HUES48 (cell line): ENCODE data around the gene UBR3.

ENCODE experiments used
- H3K27ac ChIP-seq: one replicate; pipeline ENCODE4 v1.7.0; 2013; ENCODE audit warnings: low read depth, low read length, inconsistent platforms
- H3K27me3 ChIP-seq: 2 replicates; pipeline ENCODE4 v1.6.1; 2013; ENCODE audit warnings: mild to moderate bottlenecking, low read length; ENCODE audit not compliant: control insufficient read depth, insufficient read depth
- H3K36me3 ChIP-seq: 2 replicates; pipeline ENCODE4 v1.6.1; 2013; ENCODE audit warnings: low read length; ENCODE audit not compliant: control insufficient read depth, insufficient read depth
- H3K4me1 ChIP-seq: 2 replicates; pipeline ENCODE4 v1.6.1; 2013; ENCODE audit warnings: mild to moderate bottlenecking, low read length; ENCODE audit not compliant: control insufficient read depth, insufficient read depth
- H3K4me3 ChIP-seq: 2 replicates; pipeline ENCODE4 v1.5.1; 2013; ENCODE audit warnings: mild to moderate bottlenecking, low read depth, low read length
- H3K9ac ChIP-seq: 2 replicates; pipeline ENCODE4 v1.6.1; 2013; ENCODE audit warnings: mild to moderate bottlenecking, low read depth, low read length, moderate library complexity
- H3K9me3 ChIP-seq: 2 replicates; pipeline ENCODE4 v1.6.1; 2013; ENCODE audit warnings: low read length; ENCODE audit not compliant: control insufficient read depth, insufficient read depth

Gene UBR3, protein sequence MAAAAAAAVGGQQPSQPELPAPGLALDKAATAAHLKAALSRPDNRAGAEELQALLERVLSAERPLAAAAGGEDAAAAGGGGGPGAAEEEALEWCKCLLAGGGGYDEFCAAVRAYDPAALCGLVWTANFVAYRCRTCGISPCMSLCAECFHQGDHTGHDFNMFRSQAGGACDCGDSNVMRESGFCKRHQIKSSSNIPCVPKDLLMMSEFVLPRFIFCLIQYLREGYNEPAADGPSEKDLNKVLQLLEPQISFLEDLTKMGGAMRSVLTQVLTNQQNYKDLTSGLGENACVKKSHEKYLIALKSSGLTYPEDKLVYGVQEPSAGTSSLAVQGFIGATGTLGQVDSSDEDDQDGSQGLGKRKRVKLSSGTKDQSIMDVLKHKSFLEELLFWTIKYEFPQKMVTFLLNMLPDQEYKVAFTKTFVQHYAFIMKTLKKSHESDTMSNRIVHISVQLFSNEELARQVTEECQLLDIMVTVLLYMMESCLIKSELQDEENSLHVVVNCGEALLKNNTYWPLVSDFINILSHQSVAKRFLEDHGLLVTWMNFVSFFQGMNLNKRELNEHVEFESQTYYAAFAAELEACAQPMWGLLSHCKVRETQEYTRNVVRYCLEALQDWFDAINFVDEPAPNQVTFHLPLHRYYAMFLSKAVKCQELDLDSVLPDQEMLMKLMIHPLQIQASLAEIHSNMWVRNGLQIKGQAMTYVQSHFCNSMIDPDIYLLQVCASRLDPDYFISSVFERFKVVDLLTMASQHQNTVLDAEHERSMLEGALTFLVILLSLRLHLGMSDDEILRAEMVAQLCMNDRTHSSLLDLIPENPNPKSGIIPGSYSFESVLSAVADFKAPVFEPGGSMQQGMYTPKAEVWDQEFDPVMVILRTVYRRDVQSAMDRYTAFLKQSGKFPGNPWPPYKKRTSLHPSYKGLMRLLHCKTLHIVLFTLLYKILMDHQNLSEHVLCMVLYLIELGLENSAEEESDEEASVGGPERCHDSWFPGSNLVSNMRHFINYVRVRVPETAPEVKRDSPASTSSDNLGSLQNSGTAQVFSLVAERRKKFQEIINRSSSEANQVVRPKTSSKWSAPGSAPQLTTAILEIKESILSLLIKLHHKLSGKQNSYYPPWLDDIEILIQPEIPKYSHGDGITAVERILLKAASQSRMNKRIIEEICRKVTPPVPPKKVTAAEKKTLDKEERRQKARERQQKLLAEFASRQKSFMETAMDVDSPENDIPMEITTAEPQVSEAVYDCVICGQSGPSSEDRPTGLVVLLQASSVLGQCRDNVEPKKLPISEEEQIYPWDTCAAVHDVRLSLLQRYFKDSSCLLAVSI (N-terminal part only)

DNA sequence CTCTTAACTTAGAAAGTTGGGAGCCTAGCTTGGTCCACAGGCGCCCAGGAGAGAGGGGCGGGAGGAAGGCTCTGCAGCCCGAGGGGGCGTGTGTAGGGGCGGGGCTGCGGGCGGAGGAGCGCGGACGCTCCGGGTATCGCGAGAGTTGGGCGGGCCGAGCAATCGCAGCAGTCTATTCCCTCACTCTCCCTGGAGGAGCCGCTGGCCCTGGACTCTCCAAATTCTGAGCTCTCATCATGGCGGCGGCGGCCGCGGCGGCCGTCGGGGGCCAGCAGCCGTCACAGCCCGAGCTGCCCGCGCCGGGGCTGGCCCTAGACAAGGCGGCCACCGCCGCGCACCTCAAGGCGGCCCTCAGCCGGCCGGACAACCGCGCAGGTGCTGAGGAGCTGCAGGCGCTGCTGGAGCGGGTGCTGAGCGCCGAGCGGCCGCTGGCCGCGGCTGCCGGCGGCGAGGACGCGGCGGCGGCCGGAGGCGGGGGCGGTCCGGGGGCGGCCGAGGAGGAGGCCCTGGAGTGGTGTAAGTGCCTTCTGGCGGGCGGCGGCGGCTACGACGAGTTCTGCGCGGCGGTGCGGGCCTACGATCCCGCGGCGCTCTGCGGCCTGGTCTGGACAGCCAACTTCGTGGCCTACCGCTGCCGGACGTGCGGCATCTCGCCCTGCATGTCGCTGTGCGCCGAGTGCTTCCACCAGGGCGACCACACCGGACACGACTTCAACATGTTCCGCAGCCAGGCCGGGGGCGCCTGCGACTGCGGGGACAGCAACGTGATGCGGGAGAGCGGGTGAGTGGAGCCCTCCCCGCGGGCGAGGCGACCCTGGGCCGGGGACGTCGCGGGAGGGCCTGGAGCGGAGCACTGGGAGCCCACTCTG lies at the start of gene UBR3:
TSS of gene UBR3 (plus strand) at position 183 of the 869 bp plus-strand sequence. CDS start at position 237, 54 bp downstream.
- H3K9ac ChIP-seq, result peak within 1 kb of the TSS; percentile 76; the same call in 1 of the 2 replicates
- H3K4me3 ChIP-seq, result peak within 1 kb of the TSS; percentile 88
- H3K27ac ChIP-seq, result peak within 1 kb of the TSS; percentile 82
- H3K36me3 ChIP-seq, result 0 out of 2 replicates have a peak, but pooled peaks cover 2% of the 10 kb centered on the region
- no peaks in the 10 kb centered on the region for H3K9me3 ChIP-seq
- H3K4me1 ChIP-seq, result peaks cover 11% of the 10 kb centered on the region
- H3K27me3 ChIP-seq, result peaks cover 2% of the 10 kb centered on the region; the same call in 1 of the 2 replicates

DNA sequence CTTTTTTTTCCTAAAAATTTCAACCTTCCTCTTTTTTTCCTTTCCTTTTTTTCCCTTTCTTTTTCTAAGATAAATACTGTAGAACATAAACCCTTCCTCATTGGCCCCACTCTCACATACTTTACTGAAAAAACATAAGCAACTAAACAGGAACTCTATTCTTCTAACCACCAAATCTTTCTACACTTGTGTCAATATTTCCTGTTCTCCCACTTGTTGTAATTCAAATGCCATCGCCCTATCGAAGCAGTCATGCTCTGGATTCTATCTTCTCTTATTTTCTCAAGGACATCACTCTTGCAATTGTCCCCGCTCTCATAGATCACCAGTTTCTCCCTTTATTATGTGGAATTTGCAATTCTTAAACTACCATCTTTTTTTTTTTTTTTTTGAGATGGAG lies 48.8 kb upstream of the UBR3 start:
- Histone ChIP-seq H3K4me1 (no peaks in the 10 kb centered on the region), H3K4me3 (no peak overlapping the region), H3K9me3 (no peaks in the 10 kb centered on the region), H3K9ac (no peak overlapping the region), H3K27ac (no peak overlapping the region), H3K36me3 (no peaks in the 10 kb centered on the region), H3K27me3 (no peaks in the 10 kb centered on the region)

DNA sequence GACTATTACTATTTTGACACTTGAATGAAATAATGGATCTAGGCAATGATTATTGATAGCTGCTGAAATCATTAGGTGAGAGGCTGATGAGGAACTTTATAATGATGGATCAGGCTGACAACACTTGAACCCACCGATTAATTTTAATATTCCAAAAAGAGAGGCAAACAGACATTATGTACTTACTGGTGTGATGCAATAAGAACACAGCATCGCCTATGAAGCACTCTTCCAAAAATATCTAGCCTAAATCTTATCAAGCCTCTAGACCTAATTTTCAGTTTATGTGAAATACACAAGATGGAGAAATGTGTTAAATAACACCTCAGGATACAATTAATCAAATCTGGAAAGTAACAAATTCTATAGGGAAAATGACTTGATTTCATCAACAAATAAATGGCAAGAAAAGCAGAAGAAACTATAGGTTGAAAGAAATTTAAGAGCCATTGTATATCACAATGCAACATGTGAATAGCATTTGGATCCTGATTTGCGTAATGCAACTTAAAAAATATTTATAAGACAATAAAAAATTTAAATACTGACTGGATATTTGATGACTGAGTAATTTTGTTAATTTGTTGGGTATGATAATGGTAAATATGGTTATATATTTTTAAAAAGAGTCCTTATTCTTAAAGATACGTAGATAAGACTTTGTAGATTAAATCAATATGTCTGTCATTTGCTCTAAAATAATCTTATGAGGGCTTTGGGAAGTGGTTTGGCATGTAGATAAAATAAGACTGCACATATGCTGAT lies 45.8 kb upstream of the UBR3 start:
- H3K9me3 ChIP-seq, result no peaks in the 10 kb centered on the region
- H3K4me3 ChIP-seq, result no peak overlapping the region
- no peak overlapping the region for H3K9ac ChIP-seq
- no peaks in the 10 kb centered on the region for H3K27me3 ChIP-seq
- H3K36me3 ChIP-seq, result no peaks in the 10 kb centered on the region
- H3K27ac ChIP-seq, result no peak overlapping the region
- H3K4me1 ChIP-seq, result no peaks in the 10 kb centered on the region

DNA sequence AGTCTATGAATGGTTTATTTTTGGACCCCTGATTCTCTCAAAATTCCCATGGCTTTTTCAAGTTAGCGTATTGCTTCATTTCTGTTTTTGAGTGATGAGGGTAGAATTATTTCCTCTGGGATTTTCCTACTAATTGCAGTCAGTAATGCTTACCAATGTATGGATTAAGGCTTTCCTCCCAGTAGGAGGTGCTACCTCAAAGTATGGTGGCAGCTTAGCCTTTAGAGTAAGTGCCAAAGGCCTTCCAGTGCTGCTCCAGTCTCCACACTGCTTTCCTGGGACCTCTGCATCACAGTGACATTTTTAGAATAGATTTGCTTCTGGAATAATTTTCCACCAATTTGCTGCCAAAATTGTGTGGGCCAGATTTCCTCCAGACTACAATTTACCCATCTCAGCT lies 44.7 kb upstream of the UBR3 start:
- no peak overlapping the region for H3K9ac ChIP-seq
- no peak overlapping the region for H3K4me3 ChIP-seq
- H3K36me3 ChIP-seq, result no peaks in the 10 kb centered on the region
- H3K4me1 ChIP-seq, result no peaks in the 10 kb centered on the region
- no peak overlapping the region for H3K27ac ChIP-seq
- H3K27me3 ChIP-seq, result no peaks in the 10 kb centered on the region
- H3K9me3 ChIP-seq, result no peaks in the 10 kb centered on the region

DNA sequence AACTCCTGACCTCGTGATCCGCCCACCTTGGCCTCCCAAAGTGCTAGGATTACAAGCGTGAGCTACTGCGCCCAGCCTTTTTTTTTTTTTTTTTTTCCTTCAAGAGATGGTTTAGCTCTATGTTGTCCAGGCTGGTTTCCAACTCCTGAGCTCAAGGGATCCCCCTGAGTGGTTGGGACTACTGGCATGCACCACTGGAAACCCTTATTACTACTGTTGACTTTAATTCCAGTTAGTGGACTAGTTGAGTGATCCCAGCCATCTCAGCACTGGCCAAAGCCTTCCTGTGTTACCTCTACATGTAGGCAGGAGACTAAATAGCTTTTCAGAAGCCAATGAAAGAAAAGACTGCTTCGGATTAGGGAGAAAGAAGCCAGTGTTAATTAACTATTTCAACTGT lies 36.7 kb upstream of the UBR3 start:
- H3K27me3 ChIP-seq, result no peaks in the 10 kb centered on the region
- no peak overlapping the region for H3K27ac ChIP-seq
- no peaks in the 10 kb centered on the region for H3K9me3 ChIP-seq
- no peaks in the 10 kb centered on the region for H3K36me3 ChIP-seq
- H3K4me1 ChIP-seq, result peaks cover 9% of the 10 kb centered on the region
- no peak overlapping the region for H3K9ac ChIP-seq
- no peak overlapping the region for H3K4me3 ChIP-seq

DNA sequence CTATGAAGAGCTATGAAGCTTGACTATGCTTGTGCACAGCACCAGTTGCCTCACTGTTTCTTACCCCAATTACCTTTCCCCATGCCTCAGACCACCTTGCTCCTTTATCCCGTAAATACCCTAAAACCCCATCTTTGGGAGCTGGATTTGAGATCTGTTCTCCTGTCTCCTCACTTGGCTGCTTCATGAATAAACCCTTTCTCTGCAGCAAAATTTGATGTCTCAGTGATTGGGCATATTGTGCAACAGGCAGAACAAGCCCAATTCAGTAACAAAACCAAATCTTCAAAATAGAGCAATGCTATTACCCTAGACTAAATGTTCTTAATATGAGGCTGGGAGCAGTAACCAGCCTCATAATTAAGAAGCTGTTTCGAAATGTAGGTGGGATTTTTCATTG lies 32.1 kb upstream of the UBR3 start:
- no peaks in the 10 kb centered on the region for H3K36me3 ChIP-seq
- no peak overlapping the region for H3K4me3 ChIP-seq
- H3K9ac ChIP-seq, result no peak overlapping the region
- H3K9me3 ChIP-seq, result no peaks in the 10 kb centered on the region
- peaks cover 3% of the 10 kb centered on the region for H3K4me1 ChIP-seq
- no peak overlapping the region for H3K27ac ChIP-seq
- no peaks in the 10 kb centered on the region for H3K27me3 ChIP-seq

DNA sequence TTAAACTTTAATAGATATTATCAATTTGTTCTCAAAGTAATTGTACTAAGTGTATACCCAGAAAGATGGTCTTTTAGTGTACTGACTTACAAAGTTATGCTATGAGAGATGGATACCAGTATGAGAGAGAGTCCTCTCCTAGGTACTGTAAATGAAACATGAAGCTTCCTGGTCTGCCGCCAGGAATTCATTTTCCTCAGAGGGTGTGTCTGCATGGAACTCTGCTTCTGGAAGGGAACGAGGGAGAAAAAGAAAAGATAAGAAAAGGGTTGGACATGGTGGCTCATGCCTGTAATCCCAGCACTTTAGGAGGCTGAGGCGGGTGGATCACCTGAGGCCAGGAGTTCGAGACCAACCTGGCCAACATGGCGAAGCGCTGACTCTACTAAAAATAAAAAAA lies 30.8 kb upstream of the UBR3 start:
- no peaks in the 10 kb centered on the region for H3K9me3 ChIP-seq
- no peak overlapping the region for H3K27ac ChIP-seq
- peaks cover 11% of the 10 kb centered on the region for H3K36me3 ChIP-seq
- no peaks in the 10 kb centered on the region for H3K27me3 ChIP-seq
- H3K4me1 ChIP-seq, result peaks cover 3% of the 10 kb centered on the region
- no peak overlapping the region for H3K4me3 ChIP-seq
- H3K9ac ChIP-seq, result no peak overlapping the region

DNA sequence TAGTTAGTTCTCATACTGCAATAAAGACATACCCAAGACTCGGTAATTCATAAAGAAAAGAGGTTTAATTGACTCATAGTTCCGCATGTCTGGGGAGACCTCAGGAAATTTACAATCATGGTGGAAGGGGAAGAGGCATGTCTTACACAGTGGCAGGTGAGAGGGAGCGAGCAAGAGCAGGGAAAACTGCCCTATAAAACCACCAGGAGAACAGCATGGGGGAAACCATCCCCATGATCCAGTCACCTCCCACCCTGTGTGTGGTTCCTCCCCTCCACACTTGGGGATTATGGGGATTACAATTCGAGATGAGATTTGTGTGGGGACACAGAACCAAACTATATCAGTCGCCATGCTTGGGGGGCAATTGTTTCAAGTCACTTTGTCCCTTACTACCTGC lies 29.7 kb upstream of the UBR3 start:
- peaks cover 3% of the 10 kb centered on the region for H3K4me1 ChIP-seq
- H3K4me3 ChIP-seq, result no peak overlapping the region
- no peaks in the 10 kb centered on the region for H3K9me3 ChIP-seq

DNA sequence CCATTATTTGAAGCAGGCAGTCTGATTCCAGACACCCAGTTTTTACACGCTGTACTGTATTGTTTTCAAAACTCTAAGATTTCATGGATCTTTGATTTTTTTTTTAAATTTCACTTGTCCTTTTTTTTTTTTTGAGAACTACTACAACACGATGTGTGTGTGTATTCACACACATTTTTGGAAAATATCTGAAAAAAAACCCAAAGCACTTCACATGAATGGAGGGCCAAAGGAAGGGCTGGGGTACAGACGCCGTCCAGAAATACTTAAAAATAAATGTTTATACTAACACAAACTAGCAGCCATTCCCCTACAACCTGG lies 28.9 kb upstream of the UBR3 start:
- Histone ChIP-seq H3K9ac (no peak overlapping the region; the same call in 1 of the 2 replicates), H3K27me3 (no peaks in the 10 kb centered on the region), H3K4me3 (peak overlapping the region; percentile 90), H3K4me1 (peaks cover 3% of the 10 kb centered on the region), H3K9me3 (no peaks in the 10 kb centered on the region), H3K27ac (peak overlapping the region; percentile 96), H3K36me3 (peaks cover 30% of the 10 kb centered on the region)

More for the DNA sequence above, 29.7 kb upstream of the UBR3 start:
- no peak overlapping the region for H3K27ac ChIP-seq
- peaks cover 22% of the 10 kb centered on the region for H3K36me3 ChIP-seq
- no peak overlapping the region for H3K9ac ChIP-seq
- no peaks in the 10 kb centered on the region for H3K27me3 ChIP-seq
